KMS-11 (cell line): ENCODE measurements around the gene TRIP11.

Experiments used
- H2AFZ ChIP-seq: fragments of 200-600 bp; sonication (generic); 2 replicates; pipeline ENCODE4 v1.6.1; 2016; ENCODE audit warnings: antibody characterized with exemption, mixed run types, low read depth
- H3K27ac ChIP-seq: fragments of 200-600 bp; sonication (generic); 2 replicates; pipeline ENCODE4 v1.6.1; 2016; ENCODE audit warnings: mild to moderate bottlenecking, mixed run types
- H3K27me3 ChIP-seq: fragments of 200-600 bp; sonication (generic); 2 replicates; pipeline ENCODE4 v1.6.1; 2017; ENCODE audit warnings: mild to moderate bottlenecking, low read depth, mixed run types, moderate library complexity; ENCODE audit not compliant: insufficient read depth
- H3K36me3 ChIP-seq: fragments of 200-600 bp; sonication (generic); 2 replicates; pipeline ENCODE4 v1.6.1; 2017; ENCODE audit warnings: mild to moderate bottlenecking, mixed run types; ENCODE audit not compliant: insufficient read depth
- H3K4me1 ChIP-seq: fragments of 200-600 bp; sonication (generic); 2 replicates; pipeline ENCODE4 v1.6.1; 2016; ENCODE audit warnings: mild to moderate bottlenecking, low read depth, mixed run types; ENCODE audit not compliant: poor library complexity, severe bottlenecking
- H3K4me2 ChIP-seq: fragments of 200-600 bp; sonication (generic); 2 replicates; pipeline ENCODE4 v1.7.0; 2016; ENCODE audit warnings: mild to moderate bottlenecking, mixed run types
- H3K4me3 ChIP-seq: fragments of 200-600 bp; sonication (generic); IDR thresholded peaks from 2 replicates; pipeline ENCODE4 v1.6.1; 2017; ENCODE audit warnings: low read depth, low read length, mixed read lengths; ENCODE audit not compliant: insufficient read depth
- H3K79me2 ChIP-seq: fragments of 200-600 bp; sonication (generic); 2 replicates; pipeline ENCODE4 v1.6.1; 2016; ENCODE audit warnings: low read depth, mixed run types; ENCODE audit not compliant: insufficient read depth
- H3K9ac ChIP-seq: fragments of 200-600 bp; sonication (generic); 2 replicates; pipeline ENCODE4 v1.6.1; 2016; ENCODE audit warnings: mild to moderate bottlenecking, mixed run types
- H4K20me1 ChIP-seq: fragments of 200-600 bp; sonication (generic); 2 replicates; pipeline ENCODE4 v1.6.1; 2016; ENCODE audit warnings: mild to moderate bottlenecking, mixed run types; ENCODE audit not compliant: insufficient read depth
- TF ChIP-seq, protein P1 (sequence below): fragments of 200-600 bp; sonication (generic); conservative IDR thresholded peaks from 2 replicates; pipeline ENCODE4 v1.6.1; 2017; ENCODE audit warnings: low read depth, mild to moderate bottlenecking, antibody characterized with exemption, low read length, moderate library complexity, mixed read lengths

TRIP11 gene

DNA sequence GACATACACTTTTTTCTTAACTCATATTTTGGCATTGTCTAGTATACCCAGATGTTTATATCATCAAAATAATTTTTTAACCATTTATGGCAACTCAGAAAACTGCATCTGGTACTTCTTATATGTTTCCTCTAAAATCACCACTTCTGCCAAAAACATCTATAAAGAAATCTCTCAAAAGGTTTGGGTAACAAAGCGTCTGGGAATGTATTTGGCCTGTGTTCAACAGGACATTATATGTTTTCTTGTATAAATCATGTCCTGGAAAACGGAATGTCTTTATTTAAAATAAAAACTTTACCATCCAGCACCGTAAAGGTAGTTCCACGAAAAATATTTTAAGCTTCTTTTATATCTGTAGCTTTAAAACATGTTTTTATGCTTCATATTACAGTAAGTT is 56.3 kb downstream of the TRIP11 start:
- no peak overlapping the region for H3K27ac ChIP-seq
- no peaks in the 10 kb centered on the region for H4K20me1 ChIP-seq
- no peaks in the 10 kb centered on the region for H3K36me3 ChIP-seq
- H3K4me2 ChIP-seq: no peak overlapping the region
- no peak overlapping the region for H3K9ac ChIP-seq
- no peaks in the 10 kb centered on the region for H3K27me3 ChIP-seq
- H3K4me3 ChIP-seq: no peak overlapping the region
- H3K4me1 ChIP-seq: no peaks in the 10 kb centered on the region
- TF ChIP-seq, protein P1, sequence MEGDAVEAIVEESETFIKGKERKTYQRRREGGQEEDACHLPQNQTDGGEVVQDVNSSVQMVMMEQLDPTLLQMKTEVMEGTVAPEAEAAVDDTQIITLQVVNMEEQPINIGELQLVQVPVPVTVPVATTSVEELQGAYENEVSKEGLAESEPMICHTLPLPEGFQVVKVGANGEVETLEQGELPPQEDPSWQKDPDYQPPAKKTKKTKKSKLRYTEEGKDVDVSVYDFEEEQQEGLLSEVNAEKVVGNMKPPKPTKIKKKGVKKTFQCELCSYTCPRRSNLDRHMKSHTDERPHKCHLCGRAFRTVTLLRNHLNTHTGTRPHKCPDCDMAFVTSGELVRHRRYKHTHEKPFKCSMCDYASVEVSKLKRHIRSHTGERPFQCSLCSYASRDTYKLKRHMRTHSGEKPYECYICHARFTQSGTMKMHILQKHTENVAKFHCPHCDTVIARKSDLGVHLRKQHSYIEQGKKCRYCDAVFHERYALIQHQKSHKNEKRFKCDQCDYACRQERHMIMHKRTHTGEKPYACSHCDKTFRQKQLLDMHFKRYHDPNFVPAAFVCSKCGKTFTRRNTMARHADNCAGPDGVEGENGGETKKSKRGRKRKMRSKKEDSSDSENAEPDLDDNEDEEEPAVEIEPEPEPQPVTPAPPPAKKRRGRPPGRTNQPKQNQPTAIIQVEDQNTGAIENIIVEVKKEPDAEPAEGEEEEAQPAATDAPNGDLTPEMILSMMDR: no peak
- H2AFZ ChIP-seq: no peak overlapping the region
- no peaks in the 10 kb centered on the region for H3K79me2 ChIP-seq

DNA sequence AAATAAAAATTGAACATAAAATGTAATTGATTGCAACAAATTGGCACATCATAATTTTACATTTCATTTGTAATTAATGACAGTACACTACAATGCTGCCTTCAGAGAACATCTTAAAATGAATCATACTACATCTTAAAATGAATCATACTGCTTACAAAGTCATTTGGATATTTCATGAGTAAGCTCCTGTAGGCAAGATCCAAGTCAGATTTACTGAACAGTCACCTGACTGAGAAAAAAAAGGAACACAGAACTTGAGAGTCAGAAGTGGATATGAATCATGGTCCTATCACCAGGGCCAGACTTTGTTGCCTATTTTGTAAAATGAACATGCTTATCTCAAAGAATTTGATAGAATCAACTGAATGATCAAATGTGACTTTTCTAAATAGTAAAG is 59.7 kb downstream of the TRIP11 start:
- Histone ChIP-seq H3K27me3 (no peaks in the 10 kb centered on the region), H3K36me3 (no peaks in the 10 kb centered on the region), H4K20me1 (no peaks in the 10 kb centered on the region), H3K4me1 (no peaks in the 10 kb centered on the region), H3K4me3 (no peak overlapping the region), H3K27ac (no peak overlapping the region), H3K9ac (no peak overlapping the region), H3K79me2 (no peaks in the 10 kb centered on the region), H2AFZ (no peak overlapping the region), H3K4me2 (no peak overlapping the region)
- TF ChIP-seq, protein P1: no peak

DNA sequence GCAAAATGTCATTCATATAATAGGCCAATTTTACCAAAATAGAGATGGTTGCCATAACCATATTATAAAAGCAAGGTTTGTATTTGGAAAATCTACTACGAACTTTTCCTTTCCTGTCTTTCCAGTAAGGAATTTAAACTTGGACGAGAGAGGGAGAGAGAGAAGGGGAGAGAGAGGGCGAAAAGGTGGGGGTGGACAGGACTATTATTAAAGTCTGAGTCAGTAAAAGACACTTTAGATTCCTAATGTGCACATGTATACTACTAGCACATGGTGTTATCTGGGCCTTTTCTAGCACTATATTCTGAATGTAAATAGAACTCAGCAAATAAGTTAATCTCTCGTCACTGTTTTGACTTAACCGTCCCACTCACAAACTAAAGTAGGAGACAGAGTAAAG is 62.0 kb downstream of the TRIP11 start:
- Histone ChIP-seq H3K36me3 (no peaks in the 10 kb centered on the region), H3K4me3 (no peak overlapping the region), H2AFZ (no peak overlapping the region), H3K4me1 (no peaks in the 10 kb centered on the region), H3K79me2 (no peaks in the 10 kb centered on the region), H4K20me1 (no peaks in the 10 kb centered on the region), H3K4me2 (no peak overlapping the region), H3K27me3 (no peaks in the 10 kb centered on the region), H3K9ac (no peak overlapping the region), H3K27ac (no peak overlapping the region)
- TF ChIP-seq, protein P1: no peak

DNA sequence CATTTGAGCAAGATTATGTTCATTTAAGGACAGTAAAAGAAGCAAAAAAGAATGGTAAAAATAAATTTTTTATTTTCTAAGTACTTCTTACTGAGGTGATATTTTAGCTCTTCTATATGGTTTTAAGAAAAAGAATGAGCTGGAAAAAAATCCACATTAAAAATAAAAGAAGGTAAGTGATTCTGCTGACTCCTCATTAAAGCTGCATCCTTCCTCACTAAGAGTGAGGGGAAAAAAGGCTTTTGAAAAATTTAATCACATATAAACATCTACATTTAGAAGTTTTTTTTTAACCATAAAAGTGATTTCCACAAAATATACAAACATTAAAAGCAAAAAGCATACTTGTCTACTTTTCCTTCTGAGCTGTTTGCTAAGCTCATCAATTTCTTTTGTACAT is 64.1 kb downstream of the TRIP11 start:
- TF ChIP-seq, protein P1: no peak
- no peak overlapping the region for H3K9ac ChIP-seq
- no peaks in the 10 kb centered on the region for H3K4me1 ChIP-seq
- H3K4me2 ChIP-seq: no peak overlapping the region
- H3K4me3 ChIP-seq: no peak overlapping the region
- H2AFZ ChIP-seq: no peak overlapping the region
- no peaks in the 10 kb centered on the region for H3K79me2 ChIP-seq
- H3K36me3 ChIP-seq: no peaks in the 10 kb centered on the region
- no peaks in the 10 kb centered on the region for H3K27me3 ChIP-seq
- no peak overlapping the region for H3K27ac ChIP-seq
- H4K20me1 ChIP-seq: no peaks in the 10 kb centered on the region
